RWPE1 (cell line): Measurements from ENCODE around the gene SHISA9.

ENCODE experiments used
- CTCF ChIA-PET: fragments of 350-600 bp; sonication (Branson Sonifier 250); formaldehyde crosslinking; extraction: SDS; loops from one replicate; lab custom pipeline; 2021; lab: Yijun Ruan, JAX
- POLR2A ChIA-PET: fragments of 400-600 bp; formaldehyde crosslinking; extraction: SDS; loops from one replicate; lab custom pipeline; 2020; ENCODE audit warnings: antibody characterized with exemption; ENCODE audit not compliant: low non-redundant PET; lab: Yijun Ruan, JAX
- DNase-seq: peaks from one replicate; pipeline ENCODE4 v3.0.0; 2012; ENCODE audit warnings: low spot score
- H3K27ac ChIP-seq: fragments of 450-650 bp; 2 replicates; pipeline ENCODE4 v1.5.1; 2017
- CTCF ChIP-seq: fragments of 450-650 bp; conservative IDR thresholded peaks from 2 replicates; pipeline ENCODE4 v1.5.1; 2017; ENCODE audit warnings: low read depth, mild to moderate bottlenecking

Gene SHISA9

DNA sequence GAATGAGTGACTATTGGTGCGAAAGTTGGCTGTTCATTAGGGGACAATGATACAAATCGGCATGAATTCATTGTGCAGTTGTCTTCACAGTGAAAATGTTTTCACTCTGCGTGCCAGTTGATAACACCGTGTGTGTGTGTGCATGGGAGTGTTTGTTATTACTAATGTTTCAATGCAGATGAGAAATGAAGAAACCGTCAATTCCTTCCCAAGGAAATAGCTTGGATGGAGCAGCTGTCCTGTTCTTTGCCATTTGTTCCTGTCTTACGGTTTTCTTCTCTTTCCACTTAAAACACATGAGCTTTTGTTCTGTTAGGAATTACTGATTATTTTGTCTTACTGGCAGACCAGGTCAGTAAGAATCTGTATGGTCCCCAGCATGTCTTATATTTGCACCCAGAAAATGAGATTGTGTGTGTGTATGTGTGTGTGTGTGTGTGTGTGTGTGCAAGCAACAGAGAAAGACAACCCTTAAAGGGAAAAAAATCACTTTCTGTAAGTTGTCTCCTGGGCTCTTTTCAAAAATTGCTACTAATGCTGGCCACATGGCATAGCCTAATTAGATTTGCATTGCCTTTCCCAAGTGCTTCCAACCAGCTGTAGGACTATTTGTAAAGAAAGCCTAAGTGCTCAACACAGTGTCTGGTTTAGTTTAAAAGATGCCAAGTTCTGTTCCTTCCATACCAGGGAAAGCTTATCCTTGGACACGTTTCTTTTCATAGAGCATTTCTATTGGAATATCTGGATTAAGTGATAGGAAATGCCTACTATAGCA lies 23.8 kb downstream of the SHISA9 start:
- CTCF ChIA-PET = no interaction called here
- no peak for TF ChIP-seq CTCF
- no peak for DNase-seq
- H3K27ac ChIP-seq = no peak overlapping the region
- POLR2A ChIA-PET = no interaction called here

DNA sequence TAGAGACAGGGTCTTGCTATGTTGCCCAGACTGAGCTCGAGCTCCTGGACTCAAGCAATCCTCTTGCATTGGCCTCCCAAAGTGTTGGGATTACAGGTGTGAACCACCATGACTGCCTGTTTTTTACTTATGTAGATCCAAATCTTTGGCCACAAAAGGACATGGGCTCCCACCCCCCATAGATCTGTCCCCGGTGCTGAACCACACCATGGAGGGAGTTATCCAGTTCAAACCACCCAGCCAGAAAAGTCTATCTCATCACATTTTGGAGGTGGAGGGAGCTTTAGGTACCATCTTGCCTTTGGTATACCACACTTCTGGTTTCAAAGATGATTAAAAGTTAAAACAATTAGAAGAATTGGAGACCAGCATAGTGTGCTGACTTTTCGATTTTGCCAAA lies 26.2 kb downstream of the SHISA9 start:
- POLR2A ChIA-PET = no interaction called here
- no peak overlapping the region for H3K27ac ChIP-seq
- TF ChIP-seq CTCF = no peak
- CTCF ChIA-PET = no interaction called here
- DNase-seq = no peak

GRCh38 chr16:12930881-12931280 lies 29.5 kb downstream of the SHISA9 start:
- H3K27ac ChIP-seq = no peak overlapping the region

DNA sequence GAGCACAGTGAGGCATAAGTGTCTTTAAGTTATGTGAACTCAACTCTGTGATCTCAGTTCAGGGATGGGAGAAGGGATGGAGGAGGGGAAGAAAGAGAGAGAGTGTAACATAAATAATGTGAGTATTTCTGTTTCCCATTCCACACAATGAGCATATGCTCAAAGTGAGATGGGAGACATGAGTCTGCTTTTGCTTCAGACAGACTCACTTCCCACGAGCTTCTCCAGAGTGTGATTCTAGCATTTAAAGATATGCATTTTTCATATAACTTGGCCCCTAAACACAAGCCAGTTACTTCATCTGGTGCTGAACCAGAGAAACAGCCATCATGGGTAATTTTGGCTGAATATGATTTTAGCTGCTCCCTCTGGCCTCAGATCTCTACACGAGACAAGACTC lies 35.0 kb downstream of the SHISA9 start:
- CTCF ChIA-PET = no interaction called here
- H3K27ac ChIP-seq = no peak overlapping the region
- POLR2A ChIA-PET = no interaction called here
- no peak for DNase-seq
- no peak for TF ChIP-seq CTCF

More at GRCh38 chr16:12930881-12931280, 29.5 kb downstream of the SHISA9 start:
- ChIA-PET CTCF (no interaction called here), POLR2A (no interaction called here)
- no peak for DNase-seq
- TF ChIP-seq CTCF = no peak

DNA sequence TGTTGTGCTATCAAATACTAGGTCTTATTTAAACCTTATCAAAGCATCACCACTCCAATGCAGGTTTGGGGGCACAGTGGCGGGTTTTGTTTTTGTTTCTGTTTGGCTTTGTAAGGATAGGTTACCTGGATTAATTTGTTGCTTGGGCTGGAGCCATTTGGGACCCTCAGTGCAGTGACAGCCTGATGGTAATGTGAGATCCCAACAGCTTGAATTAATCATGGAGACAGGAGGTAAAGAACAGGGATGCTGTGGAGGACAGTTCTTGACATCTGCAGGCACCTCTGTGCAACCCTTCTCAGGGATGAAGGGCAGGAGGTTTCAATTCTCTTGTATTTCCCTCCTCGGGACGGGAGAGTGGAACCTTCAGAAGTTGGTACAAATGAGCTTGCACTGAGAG lies 40.5 kb downstream of the SHISA9 start:
- no peak for TF ChIP-seq CTCF
- ChIA-PET CTCF (no interaction called here), POLR2A (no interaction called here)
- no peak for DNase-seq
- no peak overlapping the region for H3K27ac ChIP-seq

DNA sequence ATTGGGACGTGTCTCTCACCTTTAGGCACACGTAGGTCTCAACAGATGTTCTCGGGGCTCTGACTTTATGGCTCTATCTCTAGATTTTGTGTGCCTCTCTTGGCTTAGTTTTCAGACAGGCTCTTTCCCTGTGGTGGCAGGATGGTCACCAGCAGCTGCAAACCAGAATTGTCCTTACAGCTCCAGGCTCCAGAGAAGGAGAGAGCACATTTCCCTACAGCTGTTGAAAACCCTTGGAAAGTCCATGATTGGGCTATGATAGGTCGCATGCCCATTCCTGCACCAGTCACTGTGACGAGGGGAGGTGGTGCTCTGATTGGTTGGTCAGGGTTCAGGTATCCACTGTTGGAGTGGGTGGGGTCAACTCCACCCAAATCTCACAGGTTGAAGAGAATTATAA lies 41.5 kb downstream of the SHISA9 start:
- CTCF ChIA-PET = no interaction called here
- H3K27ac ChIP-seq = no peak overlapping the region
- POLR2A ChIA-PET = no interaction called here
- TF ChIP-seq CTCF = no peak
- no peak for DNase-seq
